ENCODE results near the gene MEP1A.

MEP1A gene

DNA sequence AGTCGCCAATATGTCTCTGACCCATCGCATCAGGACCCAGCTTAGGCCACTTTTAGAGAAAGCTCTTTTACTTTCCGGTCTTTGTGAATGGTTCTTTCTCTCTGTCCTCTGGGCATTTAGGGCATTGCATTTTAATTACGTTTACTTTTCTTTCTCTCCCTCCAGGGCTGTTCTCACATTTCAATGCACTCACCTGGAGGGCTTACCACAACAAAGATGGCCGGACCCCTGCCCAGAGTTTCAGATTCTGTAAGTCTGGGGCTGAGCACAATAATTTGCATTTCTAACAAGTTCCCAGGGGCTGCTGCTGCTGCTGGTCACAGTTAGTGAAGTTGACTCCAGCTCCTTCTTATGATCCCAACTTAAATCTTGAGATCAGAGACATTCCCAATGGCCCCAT, 43.5 kb upstream of the MEP1A start:
- ChIA-PET CTCF (no interaction called here), POLR2A (no interaction called here)
- DNase-seq (ENCODE audit: low read depth, low spot score) = no peak
- no peak overlapping the region for H3K4me3 ChIP-seq (ENCODE audit: low read depth, low read length)
- TF ChIP-seq, protein P1, sequence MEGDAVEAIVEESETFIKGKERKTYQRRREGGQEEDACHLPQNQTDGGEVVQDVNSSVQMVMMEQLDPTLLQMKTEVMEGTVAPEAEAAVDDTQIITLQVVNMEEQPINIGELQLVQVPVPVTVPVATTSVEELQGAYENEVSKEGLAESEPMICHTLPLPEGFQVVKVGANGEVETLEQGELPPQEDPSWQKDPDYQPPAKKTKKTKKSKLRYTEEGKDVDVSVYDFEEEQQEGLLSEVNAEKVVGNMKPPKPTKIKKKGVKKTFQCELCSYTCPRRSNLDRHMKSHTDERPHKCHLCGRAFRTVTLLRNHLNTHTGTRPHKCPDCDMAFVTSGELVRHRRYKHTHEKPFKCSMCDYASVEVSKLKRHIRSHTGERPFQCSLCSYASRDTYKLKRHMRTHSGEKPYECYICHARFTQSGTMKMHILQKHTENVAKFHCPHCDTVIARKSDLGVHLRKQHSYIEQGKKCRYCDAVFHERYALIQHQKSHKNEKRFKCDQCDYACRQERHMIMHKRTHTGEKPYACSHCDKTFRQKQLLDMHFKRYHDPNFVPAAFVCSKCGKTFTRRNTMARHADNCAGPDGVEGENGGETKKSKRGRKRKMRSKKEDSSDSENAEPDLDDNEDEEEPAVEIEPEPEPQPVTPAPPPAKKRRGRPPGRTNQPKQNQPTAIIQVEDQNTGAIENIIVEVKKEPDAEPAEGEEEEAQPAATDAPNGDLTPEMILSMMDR (IDR thresholded peaks at IDR 0.05; ENCODE audit: insufficient read depth, low read length, missing control alignments) = no peak

DNA sequence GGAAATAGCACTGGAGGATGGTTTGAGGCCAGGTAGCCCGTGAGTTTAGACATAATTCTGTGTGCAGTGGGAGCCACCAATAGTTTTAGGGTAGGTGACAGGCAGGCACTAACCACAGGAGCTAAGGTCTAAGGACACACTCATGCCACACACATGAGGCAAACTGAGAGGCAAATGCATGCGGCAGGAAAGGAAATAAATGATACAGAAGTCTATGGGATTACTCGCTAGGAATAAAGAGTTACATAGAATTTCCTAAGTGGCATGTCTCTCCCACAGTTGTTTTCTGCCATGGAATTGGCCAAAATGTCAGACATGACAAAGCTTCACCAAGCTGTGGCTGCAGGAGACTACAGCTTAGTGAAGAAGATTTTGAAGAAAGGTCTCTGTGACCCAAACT, 41.5 kb upstream of the MEP1A start:
- no peak overlapping the region for H3K4me3 ChIP-seq (ENCODE audit: low read depth, low read length)
- TF ChIP-seq, protein P1 (IDR thresholded peaks at IDR 0.05; ENCODE audit: insufficient read depth, low read length, missing control alignments) = no peak
- ChIA-PET POLR2A (no interaction called here), CTCF (no interaction called here)
- DNase-seq (ENCODE audit: low read depth, low spot score) = no peak

DNA sequence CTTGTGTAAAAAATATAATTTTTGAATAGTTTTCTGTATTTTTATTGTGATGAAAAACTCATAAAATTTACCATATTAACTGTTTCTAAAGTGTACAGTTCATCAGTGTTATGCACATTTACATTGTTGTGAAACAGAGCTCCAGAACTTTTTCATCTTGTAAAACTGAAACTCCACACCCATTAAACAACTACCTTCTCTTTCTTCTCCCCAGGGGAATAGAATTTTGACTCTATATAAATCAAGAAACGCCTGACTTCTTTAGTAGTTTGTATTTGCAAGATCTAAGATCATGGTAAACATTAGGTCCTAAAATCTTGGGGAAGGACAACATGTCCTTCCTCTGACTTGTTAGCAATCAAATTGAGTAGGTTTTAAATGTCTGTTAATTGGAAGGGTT, 37.3 kb upstream of the MEP1A start:
- H3K4me3 ChIP-seq (ENCODE audit: low read depth, low read length) = no peak overlapping the region
- CTCF ChIA-PET = no interaction called here
- TF ChIP-seq, protein P1 (IDR thresholded peaks at IDR 0.05; ENCODE audit: insufficient read depth, low read length, missing control alignments) = no peak
- POLR2A ChIA-PET = no interaction called here
- no peak for DNase-seq (ENCODE audit: low read depth, low spot score)

DNA sequence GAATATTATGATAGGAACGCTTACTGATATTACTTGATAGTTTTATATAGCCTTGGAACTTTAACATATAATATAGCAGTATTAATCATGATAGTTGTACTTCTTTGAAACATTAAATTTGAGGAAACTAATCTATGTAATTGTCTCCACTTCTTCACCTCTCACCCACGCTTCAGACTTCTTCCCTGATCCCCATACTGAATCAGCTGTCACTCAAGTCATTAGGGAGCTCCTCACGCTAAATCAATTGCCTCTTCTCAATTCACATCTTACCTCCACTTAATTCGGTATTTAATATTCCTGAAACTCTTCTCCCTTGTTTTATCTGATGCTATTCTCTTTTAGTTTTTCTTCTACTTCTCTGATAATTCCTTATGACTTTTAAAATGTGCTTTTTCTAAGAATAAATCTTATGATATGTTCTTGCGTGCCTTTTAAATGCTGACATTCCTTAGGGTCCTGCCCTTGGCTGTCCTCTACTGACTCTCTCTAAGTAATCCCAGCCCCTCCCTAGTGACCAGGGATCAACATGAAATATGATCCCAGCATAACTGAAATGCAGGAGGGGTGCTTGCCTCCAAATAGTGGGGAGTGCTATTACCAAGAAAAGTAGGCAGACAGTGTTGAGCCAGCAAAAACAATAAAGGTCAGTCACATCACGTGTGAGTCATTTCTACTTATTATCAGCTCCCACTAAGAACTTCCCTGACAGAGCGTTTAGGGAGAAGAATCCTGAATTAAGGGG, 36.5 kb upstream of the MEP1A start:
- no peak for DNase-seq (ENCODE audit: low read depth, low spot score)
- TF ChIP-seq, protein P1 (IDR thresholded peaks at IDR 0.05; ENCODE audit: insufficient read depth, low read length, missing control alignments) = no peak
- POLR2A ChIA-PET = no interaction called here
- CTCF ChIA-PET = no interaction called here
- no peak overlapping the region for H3K4me3 ChIP-seq (ENCODE audit: low read depth, low read length)

DNA sequence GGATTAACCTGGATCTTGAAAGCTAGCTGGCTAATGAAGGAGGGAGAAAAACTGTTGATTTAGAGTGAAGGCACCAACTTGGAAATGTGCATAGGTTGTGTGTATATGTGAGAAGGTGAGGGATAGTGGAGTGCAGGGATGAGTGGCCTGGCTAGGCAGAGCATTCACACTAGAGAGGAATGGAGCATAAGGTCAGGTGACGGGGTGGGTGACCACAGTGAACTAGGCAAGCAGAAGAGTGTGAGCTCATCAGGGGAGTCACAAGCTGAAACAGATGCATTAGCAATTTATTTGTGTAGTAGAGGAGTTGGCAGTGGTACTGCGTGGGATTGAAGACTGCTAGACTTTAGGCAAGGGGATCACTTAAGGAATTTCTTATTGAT, 36.0 kb upstream of the MEP1A start:
- no peak for DNase-seq (ENCODE audit: low read depth, low spot score)
- POLR2A ChIA-PET = no interaction called here
- TF ChIP-seq, protein P1 (IDR thresholded peaks at IDR 0.05; ENCODE audit: insufficient read depth, low read length, missing control alignments) = no peak
- H3K4me3 ChIP-seq (ENCODE audit: low read depth, low read length) = no peak overlapping the region
- CTCF ChIA-PET = no interaction called here

DNA sequence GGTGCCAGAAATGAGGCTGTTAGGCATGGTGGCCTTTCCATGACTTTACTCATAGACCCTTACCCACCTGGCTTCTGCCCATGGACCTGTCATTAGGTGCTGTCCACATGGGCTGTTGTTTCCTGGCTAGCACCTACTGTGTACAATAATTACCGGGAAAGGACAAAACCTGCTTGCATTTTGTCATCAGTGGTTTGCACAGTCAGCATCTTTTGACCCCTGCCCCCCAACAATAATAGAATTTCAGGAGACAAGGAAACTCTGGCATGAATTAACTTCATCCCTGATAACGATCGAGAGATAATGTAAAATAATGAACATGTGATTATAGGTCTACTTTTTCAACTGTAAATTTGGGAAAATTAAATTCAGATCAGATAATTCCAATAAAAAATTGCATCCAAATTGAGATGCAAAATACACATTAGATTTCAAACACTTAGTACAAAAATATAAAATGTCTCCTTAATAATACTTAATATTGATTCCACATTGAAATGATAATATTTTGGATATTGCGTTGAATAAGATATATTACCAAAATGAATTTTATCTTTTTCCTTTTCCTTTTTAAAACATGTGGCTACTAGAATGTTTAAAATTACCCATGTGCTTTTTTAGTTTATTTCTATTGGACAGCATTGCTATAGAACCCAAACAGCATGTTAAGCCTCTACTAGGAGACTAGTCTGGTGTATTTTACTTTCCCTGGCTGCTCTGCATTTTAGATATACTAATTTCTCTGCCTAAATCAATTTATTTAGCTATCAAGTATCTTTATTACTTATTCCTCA, 34.0 kb upstream of the MEP1A start:
- TF ChIP-seq, protein P1 (IDR thresholded peaks at IDR 0.05; ENCODE audit: insufficient read depth, low read length, missing control alignments) = no peak
- POLR2A ChIA-PET = no interaction called here
- CTCF ChIA-PET = no interaction called here

More for the DNA sequence above, 34.0 kb upstream of the MEP1A start:
- DNase-seq (ENCODE audit: low read depth, low spot score) = no peak
- H3K4me3 ChIP-seq (ENCODE audit: low read depth, low read length) = no peak overlapping the region
